ELR (cell line): ENCODE measurements around the gene MACROD2.
"Not testable (repeated sequence)": the region's sequence is repeated elsewhere in the genome, so short reads cannot be mapped to it uniquely, and the experiment has no call there.

Source experiments
- DNase-seq: peaks from one replicate; pipeline ENCODE4 v3.0.0-alpha.2; 2015; ENCODE audit warnings: low read depth

The MACROD2 gene

GRCh38 chr20:15965165-15965564 lies 1969.8 kb downstream of the MACROD2 start:
- no peak for DNase-seq

GRCh38 chr20:15967334-15967733 lies 1972.0 kb downstream of the MACROD2 start:
- no peak for DNase-seq

- no peak for DNase-seq
Measured at GRCh38 chr20:15976047-15976736, 1980.9 kb downstream of the MACROD2 start.

- no peak for DNase-seq
Measured at GRCh38 chr20:15977026-15977425, 1981.7 kb downstream of the MACROD2 start.

GRCh38 chr20:15977758-15978157 lies 1982.4 kb downstream of the MACROD2 start:
- no peak for DNase-seq

- DNase-seq = not testable (repeated sequence)
Measured at GRCh38 chr20:15985494-15986368, 1990.4 kb downstream of the MACROD2 start.

- DNase-seq = no peak
Measured at GRCh38 chr20:15986690-15987089, 1991.4 kb downstream of the MACROD2 start.

- DNase-seq = no peak
Measured at GRCh38 chr20:15991279-15991678, 1996.0 kb downstream of the MACROD2 start.

GRCh38 chr20:15992564-15992963 lies 1997.2 kb downstream of the MACROD2 start:
- DNase-seq = peak; percentile 43

- no peak for DNase-seq
Measured at GRCh38 chr20:16000112-16000511, 2004.8 kb downstream of the MACROD2 start.

GRCh38 chr20:16001286-16001685 lies 2006.0 kb downstream of the MACROD2 start:
- peak; percentile 51 for DNase-seq

GRCh38 chr20:16003310-16003709 lies 2008.0 kb downstream of the MACROD2 start:
- no peak for DNase-seq

- no peak for DNase-seq
Measured at GRCh38 chr20:16004108-16004854, 2009.0 kb downstream of the MACROD2 start.

GRCh38 chr20:16005021-16005914 lies 2010.0 kb downstream of the MACROD2 start:
- no peak for DNase-seq

GRCh38 chr20:16005915-16006493 lies 2010.7 kb downstream of the MACROD2 start:
- no peak for DNase-seq

GRCh38 chr20:16007164-16007563 lies 2011.8 kb downstream of the MACROD2 start:
- DNase-seq = no peak

GRCh38 chr20:16007962-16008361 lies 2012.6 kb downstream of the MACROD2 start:
- DNase-seq = peak; percentile 7

- no peak for DNase-seq
Measured at GRCh38 chr20:16011056-16011455, 2015.7 kb downstream of the MACROD2 start.

GRCh38 chr20:16011519-16011918 lies 2016.2 kb downstream of the MACROD2 start:
- DNase-seq = no peak

- not testable (repeated sequence) for DNase-seq
Measured at GRCh38 chr20:16012934-16013333, 2017.6 kb downstream of the MACROD2 start.

- DNase-seq = no peak
Measured at GRCh38 chr20:16013631-16014030, 2018.3 kb downstream of the MACROD2 start.
